GM19099 (cell line): Measurements from ENCODE around the gene CNGB1.

Experiments used
- POLR2A ChIP-seq: IDR thresholded peaks from 3 replicates; pipeline ENCODE4 v1.6.1; 2011; ENCODE audit warnings: low read depth; ENCODE audit not compliant: insufficient read length; ENCODE audit errors: extremely low read depth

Gene CNGB1

DNA sequence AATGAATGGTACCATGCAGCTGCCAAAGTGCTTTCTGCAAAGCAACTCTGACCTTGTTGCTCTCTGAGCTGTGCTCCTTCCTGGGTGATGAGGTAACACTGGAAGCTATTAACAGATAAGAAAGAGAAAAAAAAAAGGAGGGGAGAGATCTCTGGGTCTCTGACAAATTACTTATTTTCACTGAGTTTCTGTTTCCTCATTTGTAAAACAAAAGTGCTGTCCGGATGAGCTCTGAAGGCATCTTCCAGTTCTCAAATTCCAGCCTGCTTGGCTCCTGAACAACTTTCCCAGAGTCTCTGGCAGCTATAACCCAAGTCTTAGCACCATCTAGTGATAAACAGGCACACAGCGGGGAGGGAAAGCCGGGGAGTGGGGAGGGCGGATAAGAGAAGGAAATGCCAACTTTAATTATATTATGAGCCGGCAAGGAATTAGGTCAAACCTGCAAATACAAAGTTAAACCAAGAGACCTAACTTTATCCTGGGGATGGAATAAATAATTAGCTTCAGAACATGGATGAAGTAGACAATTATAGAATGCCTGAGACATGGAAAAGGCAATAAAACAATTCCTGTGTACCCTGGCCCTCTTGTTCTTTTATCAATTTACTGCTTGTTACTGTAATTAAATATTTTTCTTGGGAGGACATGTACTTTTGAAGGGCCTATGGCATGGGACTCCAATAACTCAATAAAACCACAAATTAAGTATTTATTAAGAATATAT, 107.3 kb downstream of the CNGB1 start:
- TF ChIP-seq POLR2A: no peak

DNA sequence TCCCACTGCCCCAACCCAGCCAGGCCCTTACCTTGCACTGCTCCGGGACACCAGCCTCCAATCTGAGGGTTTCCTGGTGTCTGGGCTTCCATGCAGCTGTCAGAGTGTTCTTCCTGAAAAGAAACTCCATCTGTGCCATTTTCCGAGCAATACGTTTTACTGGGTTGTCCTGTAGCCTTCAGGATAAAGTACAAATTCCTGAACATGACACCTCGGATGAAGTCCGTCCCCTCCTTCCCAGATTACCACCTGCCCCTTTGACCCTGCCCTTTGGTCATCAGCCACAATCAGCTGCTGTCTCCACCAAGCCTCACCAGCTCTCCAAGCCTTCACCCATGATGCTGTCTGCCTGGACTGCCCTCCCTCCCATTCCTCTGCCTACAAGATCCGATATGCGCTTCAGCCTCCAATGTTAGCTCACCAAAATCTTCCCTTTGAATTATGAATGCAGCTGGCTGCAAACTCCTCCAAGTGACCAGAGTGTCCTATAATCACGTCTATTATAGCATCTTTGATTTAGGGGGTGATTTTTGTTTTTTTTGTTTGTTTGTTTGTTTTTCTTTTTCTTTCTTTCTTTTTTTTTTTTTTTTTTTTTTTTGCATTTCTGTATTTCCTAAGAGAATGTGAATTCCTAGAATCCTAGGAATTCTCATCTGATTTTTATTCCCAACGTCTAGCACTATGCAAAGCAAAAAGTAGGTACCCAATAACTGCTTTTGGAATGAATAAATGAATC, 108.1 kb downstream of the CNGB1 start:
- TF ChIP-seq POLR2A: no peak

DNA sequence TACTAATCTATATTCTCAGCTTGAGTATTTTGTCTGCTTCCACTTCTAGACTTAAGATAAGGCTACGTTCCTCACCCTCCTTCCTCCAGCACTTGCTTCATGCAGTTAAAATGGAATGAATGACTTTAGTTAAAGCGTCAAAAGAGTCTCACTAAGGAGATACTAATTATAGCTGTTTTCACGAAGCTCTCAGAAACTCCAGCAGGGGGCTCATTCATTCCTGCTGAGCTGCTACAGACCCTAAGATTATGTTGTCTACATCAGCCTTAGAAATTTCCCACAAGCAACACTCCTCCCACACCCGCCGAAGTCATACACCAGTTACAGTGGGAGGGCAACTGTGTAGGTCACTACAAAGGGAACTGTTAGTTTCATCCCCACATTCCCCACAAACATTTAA, 111.6 kb downstream of the CNGB1 start:
- TF ChIP-seq POLR2A: no peak

DNA sequence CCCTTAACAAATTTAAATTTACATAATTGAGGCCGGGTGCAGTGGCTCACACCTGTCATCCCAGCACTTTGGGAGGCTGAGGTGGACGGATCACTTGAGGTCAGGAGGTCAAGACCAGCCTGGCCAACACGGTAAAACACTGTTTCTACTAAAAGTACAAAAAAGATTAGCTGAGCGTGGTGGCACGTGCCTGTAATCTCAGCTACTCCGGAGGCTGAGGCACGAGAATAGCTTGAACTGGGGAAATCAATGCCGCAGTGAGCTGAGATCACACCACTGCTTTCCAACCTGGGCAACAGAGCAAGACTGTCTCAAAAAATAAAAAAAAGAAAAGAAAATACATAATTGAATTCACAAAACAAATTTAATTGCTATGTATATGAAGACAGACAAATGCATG, 112.3 kb downstream of the CNGB1 start:
- no peak for TF ChIP-seq POLR2A

DNA sequence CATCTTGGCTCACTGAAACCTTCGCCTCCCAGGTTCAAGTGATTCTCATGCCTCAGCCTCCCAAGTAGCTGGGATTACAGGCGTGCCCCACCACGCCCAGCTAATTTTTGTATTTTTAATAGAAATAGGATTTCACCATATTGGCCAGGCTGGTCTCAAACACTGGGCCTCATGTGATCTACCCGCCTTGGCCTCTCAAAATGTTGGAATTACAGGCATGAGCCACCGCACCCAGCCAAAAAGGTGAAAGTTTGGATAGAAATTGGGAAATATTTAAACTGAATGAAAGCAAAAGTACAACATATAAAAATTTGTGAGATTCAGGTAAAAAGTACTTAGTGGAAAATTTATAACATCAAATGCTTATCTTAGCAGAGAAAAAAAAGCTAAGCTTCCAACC, 115.7 kb downstream of the CNGB1 start:
- no peak for TF ChIP-seq POLR2A

- no peak for TF ChIP-seq POLR2A
Observed at GRCh38 chr16:57852189-57852588, 118.7 kb downstream of the CNGB1 start.

GRCh38 chr16:57848181-57848580, 122.7 kb downstream of the CNGB1 start:
- TF ChIP-seq POLR2A: no peak

- no peak for TF ChIP-seq POLR2A
Observed at GRCh38 chr16:57846078-57846697, 124.7 kb downstream of the CNGB1 start.

DNA sequence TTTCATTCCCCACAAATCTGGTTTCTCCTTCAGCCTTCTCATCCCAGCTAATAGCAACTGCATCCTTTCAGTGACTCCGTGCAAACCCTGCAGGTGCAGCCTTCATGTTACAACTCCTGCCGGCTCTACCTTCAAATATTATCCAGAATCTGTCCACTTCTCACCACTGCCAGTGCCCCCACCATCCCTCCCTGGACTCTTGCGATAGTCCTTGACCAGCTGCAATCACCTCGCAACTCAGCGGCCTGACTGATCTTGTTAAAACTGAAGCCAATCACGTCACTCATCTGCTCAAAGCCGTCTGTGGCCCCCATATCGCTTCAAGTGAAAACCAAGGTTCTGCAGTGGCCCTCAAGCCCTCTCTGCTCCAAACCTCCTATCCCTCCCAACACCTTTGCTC, 125.8 kb downstream of the CNGB1 start:
- no peak for TF ChIP-seq POLR2A

DNA sequence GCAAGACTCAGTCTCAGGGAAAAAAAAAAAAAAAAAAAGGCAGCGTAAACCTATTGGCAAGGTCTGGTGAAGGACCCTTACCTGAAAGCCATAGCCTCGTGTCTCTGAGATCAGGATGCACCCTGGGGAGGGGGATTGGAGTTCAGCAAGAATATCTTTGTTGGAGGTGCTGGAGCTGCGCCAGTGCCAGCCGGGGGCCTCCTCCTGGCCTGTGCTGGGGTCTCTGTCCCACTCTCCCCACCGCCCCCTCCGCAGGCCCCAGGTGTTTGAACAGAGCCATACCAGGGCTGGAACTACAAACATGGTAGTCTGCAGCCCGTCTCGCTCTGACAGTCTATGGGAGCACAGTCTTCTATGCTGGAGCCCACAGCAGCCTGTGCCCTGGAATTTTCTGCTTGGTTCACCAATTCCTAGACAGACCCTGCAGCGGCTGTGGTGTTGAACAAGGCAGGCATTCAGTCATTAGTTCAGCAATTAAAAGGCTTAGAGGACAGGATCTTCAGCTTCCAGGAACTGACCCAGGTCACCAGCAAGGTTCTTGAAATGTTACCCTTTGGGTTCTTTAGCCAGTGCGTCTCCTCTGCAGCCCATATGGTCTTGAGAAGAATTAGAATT, 126.4 kb downstream of the CNGB1 start:
- TF ChIP-seq POLR2A: no peak

DNA sequence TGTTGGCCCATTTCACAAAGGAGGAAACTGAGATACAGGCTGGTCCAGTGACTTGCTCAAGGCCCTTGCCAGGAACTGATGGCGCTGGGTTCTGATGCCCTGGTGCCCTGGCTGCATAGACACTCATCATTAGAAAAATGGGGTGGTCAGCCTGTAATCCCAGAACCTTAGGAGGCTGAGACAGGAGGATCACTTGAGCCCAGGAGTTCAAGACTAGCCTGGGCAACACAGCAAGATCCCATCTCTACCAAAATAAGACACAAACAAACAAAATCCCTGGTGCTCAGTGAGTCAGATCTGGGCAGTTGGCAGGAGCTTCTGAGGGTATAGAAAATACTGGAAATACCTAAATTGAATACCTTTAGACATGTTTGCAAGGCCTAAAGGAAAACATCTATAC, 127.5 kb downstream of the CNGB1 start:
- TF ChIP-seq POLR2A: no peak

DNA sequence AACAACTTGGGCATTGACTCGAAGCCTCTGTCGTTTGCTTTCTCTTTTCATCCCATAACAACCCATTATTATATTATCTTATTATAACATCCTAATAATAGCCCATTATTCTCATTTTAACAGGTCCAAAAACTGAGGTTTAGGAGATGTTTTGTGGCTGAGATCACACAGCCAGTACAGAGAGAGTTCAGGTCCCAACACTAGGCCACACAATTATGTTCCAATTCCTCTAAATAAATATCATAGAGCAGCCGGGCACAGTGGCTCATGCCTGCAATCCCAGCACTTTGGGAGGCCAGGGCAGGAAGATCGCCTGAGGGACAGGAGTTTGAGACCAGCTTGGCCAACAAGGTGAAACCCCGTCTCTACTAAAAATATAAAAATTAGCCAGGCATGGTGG, 128.3 kb downstream of the CNGB1 start:
- TF ChIP-seq POLR2A: no peak

- no peak for TF ChIP-seq POLR2A
Observed at GRCh38 chr16:57840833-57841232, 130.1 kb downstream of the CNGB1 start.

DNA sequence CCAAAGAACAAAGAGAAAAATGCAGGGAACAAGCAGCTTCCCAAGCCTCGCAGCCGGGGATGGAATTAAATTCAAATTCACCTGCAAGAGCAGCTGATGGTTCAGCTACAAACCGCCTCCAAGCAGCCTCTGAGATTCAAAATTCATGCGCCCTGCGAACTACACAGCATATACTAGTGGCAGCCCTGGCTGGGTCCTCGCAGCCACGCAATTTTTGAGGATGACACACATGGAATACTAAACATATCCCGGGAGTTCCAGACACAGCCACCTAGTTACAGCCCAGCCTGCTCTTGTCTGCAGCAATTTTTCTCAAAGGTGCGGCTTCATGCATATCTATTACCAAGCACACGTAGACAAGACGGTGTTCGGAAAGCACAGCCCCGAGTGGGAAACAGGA, 132.8 kb downstream of the CNGB1 start:
- no peak for TF ChIP-seq POLR2A

DNA sequence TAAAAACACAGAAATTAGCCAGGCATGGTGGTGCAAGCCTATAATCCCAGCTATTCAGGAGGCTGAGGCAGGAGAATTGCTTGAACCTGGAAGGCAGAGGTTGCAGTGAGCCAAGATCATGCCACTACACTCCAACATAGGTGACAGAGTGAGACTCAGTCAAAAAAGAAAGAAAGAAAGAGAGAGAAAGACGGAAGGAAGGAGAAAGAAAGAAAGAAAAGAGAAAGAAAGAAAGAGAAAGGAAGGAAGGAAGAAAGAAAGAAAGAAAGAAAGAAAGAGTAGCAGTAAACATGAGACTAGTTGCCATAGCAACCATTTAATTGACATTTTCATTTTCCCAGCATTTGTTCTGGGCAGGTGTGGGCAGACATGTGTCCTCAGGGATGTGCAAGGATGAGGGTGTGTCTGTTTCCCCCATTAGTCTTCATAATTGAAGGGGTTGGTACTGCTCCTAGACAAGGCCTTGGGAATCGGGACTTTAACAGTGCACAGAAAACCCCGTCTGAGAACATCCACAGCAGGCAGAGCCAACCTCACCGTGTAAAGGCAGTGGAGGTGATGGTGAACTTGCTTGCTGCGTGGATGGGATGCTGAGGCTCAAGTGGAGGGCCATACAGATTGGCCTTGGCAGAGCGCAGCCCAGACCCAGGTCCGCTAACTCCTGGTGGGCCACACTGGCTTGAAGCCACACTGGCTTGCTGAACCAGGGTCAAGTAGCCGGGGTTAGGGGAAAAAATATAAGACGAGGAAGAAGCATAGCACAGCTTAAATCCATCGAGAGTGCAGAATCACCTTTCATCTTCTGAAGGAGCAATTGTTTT, 133.4 kb downstream of the CNGB1 start:
- TF ChIP-seq POLR2A: no peak
